Measurements from ENCODE around the gene BRME1. TPM values are rescaled to one million over a fixed set of nuclear protein-coding genes. Genes with fewer than 3 reads are reported as not detected.

BRME1 gene
- total RNA-seq, 1 donor from 2014 or later = 15.0 TPM

GRCh38 chr19:13843104-13843921 is 62.6 kb downstream of the BRME1 start:
- peak overlapping the region; percentile 91 for H3K4me3 Mint-ChIP-seq
- H3K4me1 Mint-ChIP-seq = peaks cover 31% of the 10 kb centered on the region
- no peaks in the 10 kb centered on the region for H3K36me3 Mint-ChIP-seq (ENCODE audit: low read depth)
- H3K9me3 Mint-ChIP-seq = no peaks in the 10 kb centered on the region
- peak overlapping the region; percentile 92 for H3K27ac Mint-ChIP-seq (ENCODE audit: unreplicated experiment)
- no peak for DNase-seq (ENCODE audit: low read depth, low spot score)
- H3K27me3 Mint-ChIP-seq (ENCODE audit: low read depth) = peaks cover 3% of the 10 kb centered on the region
- TF ChIP-seq CTCF (conservative IDR thresholded peaks at IDR 0.05) = no peak

GRCh38 chr19:13842291-13843103 is 63.4 kb downstream of the BRME1 start:
- Mint-ChIP-seq H3K27me3 (ENCODE audit: low read depth) (peaks cover 3% of the 10 kb centered on the region), H3K4me1 (peaks cover 31% of the 10 kb centered on the region), H3K36me3 (ENCODE audit: low read depth) (no peaks in the 10 kb centered on the region), H3K27ac (ENCODE audit: unreplicated experiment) (peak overlapping the region; percentile 92), H3K4me3 (peak overlapping the region; percentile 91), H3K9me3 (no peaks in the 10 kb centered on the region)
- no peak for TF ChIP-seq CTCF (conservative IDR thresholded peaks at IDR 0.05)
- no peak for DNase-seq (ENCODE audit: low read depth, low spot score)

GRCh38 chr19:13841962-13842290 is 64.0 kb downstream of the BRME1 start:
- Mint-ChIP-seq H3K36me3 (ENCODE audit: low read depth) (no peaks in the 10 kb centered on the region), H3K9me3 (no peaks in the 10 kb centered on the region), H3K4me3 (peak overlapping the region; percentile 91), H3K27ac (ENCODE audit: unreplicated experiment) (no peak overlapping the region), H3K4me1 (peaks cover 31% of the 10 kb centered on the region), H3K27me3 (ENCODE audit: low read depth) (peaks cover 3% of the 10 kb centered on the region)
- DNase-seq (ENCODE audit: low read depth, low spot score) = no peak
- TF ChIP-seq CTCF (conservative IDR thresholded peaks at IDR 0.05) = no peak

- peak overlapping the region; percentile 91 for H3K4me3 Mint-ChIP-seq
- no peaks in the 10 kb centered on the region for H3K36me3 Mint-ChIP-seq (ENCODE audit: low read depth)
- peaks cover 25% of the 10 kb centered on the region for H3K4me1 Mint-ChIP-seq
- no peaks in the 10 kb centered on the region for H3K27me3 Mint-ChIP-seq (ENCODE audit: low read depth)
- no peak for DNase-seq (ENCODE audit: low read depth, low spot score)
- no peak overlapping the region for H3K27ac Mint-ChIP-seq (ENCODE audit: unreplicated experiment)
- no peaks in the 10 kb centered on the region for H3K9me3 Mint-ChIP-seq
- TF ChIP-seq CTCF (conservative IDR thresholded peaks at IDR 0.05) = no peak
Measured at GRCh38 chr19:13841086-13841961, 64.6 kb downstream of the BRME1 start.

All from neural crest cell (in vitro differentiated cells).